ENCODE measurements around the gene UPK1A. TPM values are rescaled to one million over a fixed set of nuclear protein-coding genes. Genes with fewer than 3 reads are reported as not detected.
A peak's percentile ranks its signal among the peaks of the same experiment; 100 is the strongest.

UPK1A gene
- total RNA-seq, 1 donor from 2014 or later, result 0.65 TPM

- DNase-seq (ENCODE audit: low spot score), result no peak
- H3K27ac Mint-ChIP-seq (ENCODE audit: unreplicated experiment), result peak overlapping the region; percentile 92
- no peaks in the 10 kb centered on the region for H3K27me3 Mint-ChIP-seq (ENCODE audit: low read depth)
- H3K9me3 Mint-ChIP-seq (ENCODE audit: low read depth), result no peaks in the 10 kb centered on the region
- no peak for TF ChIP-seq CTCF (IDR thresholded peaks at IDR 0.05)
- peak overlapping the region; percentile 76 for H3K4me3 Mint-ChIP-seq (ENCODE audit: unreplicated experiment)
- H3K36me3 Mint-ChIP-seq (ENCODE audit: low read depth), result no peaks in the 10 kb centered on the region
- peaks cover 24% of the 10 kb centered on the region for H3K4me1 Mint-ChIP-seq (ENCODE audit: low read depth)
Observed at GRCh38 chr19:35644206-35644986, 21.9 kb upstream of the UPK1A start.

- DNase-seq (ENCODE audit: low spot score), result no peak
- Mint-ChIP-seq H3K27me3 (ENCODE audit: low read depth) (no peaks in the 10 kb centered on the region), H3K4me1 (ENCODE audit: low read depth) (peaks cover 24% of the 10 kb centered on the region), H3K9me3 (ENCODE audit: low read depth) (no peaks in the 10 kb centered on the region), H3K36me3 (ENCODE audit: low read depth) (no peaks in the 10 kb centered on the region), H3K4me3 (ENCODE audit: unreplicated experiment) (peak overlapping the region; percentile 76), H3K27ac (ENCODE audit: unreplicated experiment) (peak overlapping the region; percentile 92)
- TF ChIP-seq CTCF (IDR thresholded peaks at IDR 0.05), result no peak
Observed at GRCh38 chr19:35644987-35645679, 21.2 kb upstream of the UPK1A start.

GRCh38 chr19:35645680-35646511, 20.4 kb upstream of the UPK1A start:
- H3K27me3 Mint-ChIP-seq (ENCODE audit: low read depth), result no peaks in the 10 kb centered on the region
- H3K27ac Mint-ChIP-seq (ENCODE audit: unreplicated experiment), result no peak overlapping the region
- H3K9me3 Mint-ChIP-seq (ENCODE audit: low read depth), result no peaks in the 10 kb centered on the region
- no peak for DNase-seq (ENCODE audit: low spot score)
- no peak overlapping the region for H3K4me3 Mint-ChIP-seq (ENCODE audit: unreplicated experiment)
- H3K36me3 Mint-ChIP-seq (ENCODE audit: low read depth), result no peaks in the 10 kb centered on the region
- peaks cover 25% of the 10 kb centered on the region for H3K4me1 Mint-ChIP-seq (ENCODE audit: low read depth)
- no peak for TF ChIP-seq CTCF (IDR thresholded peaks at IDR 0.05)

- no peak for DNase-seq (ENCODE audit: low spot score)
- Mint-ChIP-seq H3K4me3 (ENCODE audit: unreplicated experiment) (peak within 1 kb of the TSS; percentile 83), H3K27ac (ENCODE audit: unreplicated experiment) (peak within 1 kb of the TSS; percentile 97), H3K27me3 (ENCODE audit: low read depth) (no peaks in the 10 kb centered on the region), H3K4me1 (ENCODE audit: low read depth) (peaks cover 27% of the 10 kb centered on the region), H3K36me3 (ENCODE audit: low read depth) (peaks cover 8% of the 10 kb centered on the region), H3K9me3 (ENCODE audit: low read depth) (no peaks in the 10 kb centered on the region)
- TF ChIP-seq CTCF (IDR thresholded peaks at IDR 0.05), result no peak
Observed at GRCh38 chr19:35648017-35648961, 18.0 kb upstream of the UPK1A start, which contains the start of gene COX6B1. Gene COX6B1, plus strand, starts transcription at chr19:35648323. Its CDS starts 2,921 bp downstream, at chr19:35651244.

All from chondrocyte (in vitro differentiated cells).